H9 (cell line): ENCODE results near the gene ATP5IF1. TPM values are rescaled to one million over a fixed set of nuclear protein-coding genes. Genes with fewer than 3 reads are reported as not detected.

Source experiments
- DNase-seq: peaks from one replicate; pipeline ENCODE4 v3.0.0-alpha.2; 2017
- H2AFZ ChIP-seq: one replicate; pipeline ENCODE4 v1.6.1; 2013; ENCODE audit warnings: mild to moderate bottlenecking, low read length, control low read depth, moderate library complexity
- H2AK5ac ChIP-seq: 2 replicates; pipeline ENCODE4 v1.6.1; 2013; ENCODE audit warnings: low read length, control low read depth, mixed read lengths; ENCODE audit not compliant: insufficient read length
- H2BK120ac ChIP-seq: one replicate; pipeline ENCODE4 v1.6.1; 2013; ENCODE audit warnings: low read depth, mild to moderate bottlenecking, low read length, control low read depth, inconsistent platforms; ENCODE audit not compliant: poor library complexity, severe bottlenecking
- H2BK12ac ChIP-seq: 2 replicates; pipeline ENCODE4 v1.6.1; 2013; ENCODE audit warnings: low read length, control low read depth, mixed read lengths, low read depth; ENCODE audit not compliant: insufficient read length
- H2BK15ac ChIP-seq: 2 replicates; pipeline ENCODE4 v1.6.1; 2013; ENCODE audit warnings: low read depth, low read length, control low read depth
- H2BK20ac ChIP-seq: one replicate; pipeline ENCODE4 v1.6.1; 2013; ENCODE audit warnings: low read depth, mild to moderate bottlenecking, low read length, control low read depth, inconsistent platforms; ENCODE audit not compliant: poor library complexity, severe bottlenecking
- H2BK5ac ChIP-seq: 2 replicates; pipeline ENCODE4 v1.6.1; 2013; ENCODE audit warnings: low read length, control low read depth, mixed read lengths; ENCODE audit not compliant: insufficient read length
- H3K14ac ChIP-seq: 2 replicates; pipeline ENCODE4 v1.6.1; 2013; ENCODE audit warnings: low read length, control low read depth; ENCODE audit not compliant: insufficient read depth
- H3K18ac ChIP-seq: 2 replicates; pipeline ENCODE4 v1.6.1; 2013; ENCODE audit warnings: low read depth, mild to moderate bottlenecking, mixed read lengths, low read length, control low read depth; ENCODE audit not compliant: insufficient read length
- H3K23ac ChIP-seq: 2 replicates; pipeline ENCODE4 v1.6.1; 2013; ENCODE audit warnings: low read length, control low read depth, mixed read lengths, low read depth; ENCODE audit not compliant: insufficient read length
- H3K23me2 ChIP-seq: 2 replicates; pipeline ENCODE4 v1.6.1; 2013; ENCODE audit warnings: low read depth, mild to moderate bottlenecking, mixed read lengths, low read length, control low read depth; ENCODE audit not compliant: insufficient read length, poor library complexity, severe bottlenecking
- H3K27ac ChIP-seq: 2 replicates; pipeline ENCODE4 v1.5.1; 2013; ENCODE audit warnings: low read length, control low read depth, mixed read lengths, low read depth; ENCODE audit not compliant: insufficient read length
- H3K27me3 ChIP-seq: 2 replicates; pipeline ENCODE4 v1.6.1; 2013; ENCODE audit warnings: low read length, control low read depth, inconsistent platforms; ENCODE audit not compliant: insufficient read depth
- H3K4ac ChIP-seq: 2 replicates; pipeline ENCODE4 v1.6.1; 2013; ENCODE audit warnings: low read depth, mild to moderate bottlenecking, control low read depth, inconsistent platforms, low read length, moderate library complexity
- H3K4me1 ChIP-seq: 2 replicates; pipeline ENCODE4 v1.6.1; 2013; ENCODE audit warnings: low read length, control low read depth, inconsistent platforms; ENCODE audit not compliant: insufficient read depth
- H3K4me2 ChIP-seq: 2 replicates; pipeline ENCODE4 v1.6.1; 2013; ENCODE audit warnings: low read length, control low read depth, mixed read lengths; ENCODE audit not compliant: insufficient read length, insufficient read depth
- H3K56ac ChIP-seq: 2 replicates; pipeline ENCODE4 v1.6.1; 2013; ENCODE audit warnings: low read depth, mild to moderate bottlenecking, mixed read lengths, low read length, control low read depth; ENCODE audit not compliant: insufficient read length
- H3K79me1 ChIP-seq: 2 replicates; pipeline ENCODE4 v1.6.1; 2013; ENCODE audit warnings: low read depth, mild to moderate bottlenecking, moderate library complexity, low read length, control low read depth, inconsistent platforms; ENCODE audit not compliant: insufficient read depth, poor library complexity, severe bottlenecking
- H3K79me2 ChIP-seq: 2 replicates; pipeline ENCODE4 v1.6.1; 2013; ENCODE audit warnings: low read length, control low read depth, inconsistent platforms; ENCODE audit not compliant: insufficient read depth
- H3K9ac ChIP-seq: 2 replicates; pipeline ENCODE4 v1.6.1; 2013; ENCODE audit warnings: low read length, control low read depth, mixed read lengths; ENCODE audit not compliant: insufficient read length; ENCODE audit errors: extremely low read depth
- H3K9me3 ChIP-seq: one replicate; pipeline ENCODE4 v1.6.1; 2013; ENCODE audit warnings: low read depth, low read length, inconsistent platforms; ENCODE audit not compliant: control insufficient read depth
- H3T11ph ChIP-seq: one replicate; pipeline ENCODE4 v1.6.1; 2013; ENCODE audit warnings: mild to moderate bottlenecking, low read length, control low read depth, inconsistent platforms
- H4K20me1 ChIP-seq: one replicate; pipeline ENCODE4 v1.6.1; 2013; ENCODE audit not compliant: control insufficient read depth, insufficient read length, insufficient read depth
- H4K5ac ChIP-seq: 2 replicates; pipeline ENCODE4 v1.6.1; 2013; ENCODE audit warnings: low read depth, mild to moderate bottlenecking, mixed read lengths, low read length, control low read depth; ENCODE audit not compliant: insufficient read length
- H4K8ac ChIP-seq: replicated peaks from 2 replicates; pipeline ENCODE4 v1.6.1; 2013; ENCODE audit warnings: low read length, control low read depth, mixed read lengths, low read depth; ENCODE audit not compliant: insufficient read length
- H4K91ac ChIP-seq: 2 replicates; pipeline ENCODE4 v1.6.1; 2013; ENCODE audit warnings: low read depth, mild to moderate bottlenecking, moderate library complexity, mixed read lengths, low read length, control low read depth; ENCODE audit not compliant: insufficient read length
- H3K27ac Mint-ChIP-seq, 3 experiments: 2 replicates in 2 of 3; 3 replicates in 1 of 3; pipeline ENCODE4 v1.8.0; 2020 to 2021; ENCODE audit warnings: mixed read lengths in 3 of 3, mild to moderate bottlenecking in 1 of 3, moderate library complexity in 1 of 3
- H3K27me3 Mint-ChIP-seq: 2 replicates; pipeline ENCODE4 v1.8.0; 2021; ENCODE audit warnings: low read depth, mild to moderate bottlenecking, moderate library complexity, mixed read lengths
- H3K36me3 Mint-ChIP-seq, 3 experiments: 2 replicates in 2 of 3; 3 replicates in 1 of 3; pipeline ENCODE4 v1.8.0; 2020 to 2021; ENCODE audit warnings: low read depth in 3 of 3, mixed read lengths in 3 of 3; ENCODE audit not compliant: insufficient read depth in 1 of 3
- H3K4me1 Mint-ChIP-seq, 2 experiments: 2 replicates each; pipeline ENCODE4 v1.8.0; 2020; ENCODE audit warnings: mixed read lengths in 2 of 2
- H3K4me3 Mint-ChIP-seq, 2 experiments: 2 replicates in 1 of 2; 3 replicates in 1 of 2; pipeline ENCODE4 v1.8.0; 2020 to 2021; ENCODE audit warnings: mild to moderate bottlenecking in 2 of 2, mixed read lengths in 2 of 2, moderate library complexity in 1 of 2
- H3K9me3 Mint-ChIP-seq, 2 experiments: 2 replicates in 1 of 2; 3 replicates in 1 of 2; pipeline ENCODE4 v1.8.0; 2020; ENCODE audit warnings: mild to moderate bottlenecking in 2 of 2, mixed read lengths in 2 of 2, moderate library complexity in 1 of 2
- CTCF ChIP-seq: fragments of 200-600 bp; sonication (generic); conservative IDR thresholded peaks from 3 replicates; pipeline ENCODE4 v1.8.0; 2021; ENCODE audit warnings: antibody characterized with exemption, mild to moderate bottlenecking
- WGBS: extraction: QIAGEN DNeasy Blood & Tissue Kit; methylation state at CpG from one replicate; pipeline ENCODE4 v1.1.7; 2013; ENCODE audit warnings: missing lambda C conversion rate, low lambda C conversion rate, mixed read lengths; ENCODE audit not compliant: insufficient read length; ENCODE audit errors: extremely low coverage; 5-methylcytosine and 5-hydroxymethylcytosine counted together
- total RNA-seq: library from RNA; stranded (reverse); gene quantifications from 2 replicates; pipeline ENCODE4 v1.2.1, GENCODE V29; 2021

The ATP5IF1 gene
- total RNA-seq, 1 experiment from 2014 or later, result 257 TPM

GRCh38 chr1:28259252-28259933, 23.5 kb downstream of the ATP5IF1 start, which contains the start of gene SESN2:
Gene SESN2 (plus strand): TSS chr1:28259518. CDS start chr1:28259848, 330 bp downstream.
- WGBS, result no CpG with 5 or more reads among the region's 76 CpGs
- no peak within 1 kb of the TSS for H2BK12ac ChIP-seq
- no peak within 1 kb of the TSS for H2BK15ac ChIP-seq
- H3K79me2 ChIP-seq, result peaks cover 23% of the 10 kb centered on the region; the same call in 1 of the 2 replicates
- no peak within 1 kb of the TSS for H4K91ac ChIP-seq
- H3K4ac ChIP-seq, result no peak within 1 kb of the TSS
- H3K9me3 Mint-ChIP-seq, result no peaks in the 10 kb centered on the region
- H3K27ac ChIP-seq, result no peak within 1 kb of the TSS
- H2AK5ac ChIP-seq, result no peak within 1 kb of the TSS
- H4K20me1 ChIP-seq, result no peaks in the 10 kb centered on the region
- H3K56ac ChIP-seq, result no peak within 1 kb of the TSS
- H4K5ac ChIP-seq, result no peak within 1 kb of the TSS
- H3K18ac ChIP-seq, result peak within 1 kb of the TSS; percentile 85
- peaks cover 7% of the 10 kb centered on the region for H3K23me2 ChIP-seq
- no peaks in the 10 kb centered on the region for H3K27me3 ChIP-seq
- H2BK120ac ChIP-seq, result no peak within 1 kb of the TSS
- H3K4me3 Mint-ChIP-seq, result peak within 1 kb of the TSS; percentile 81 to 83
- peak within 1 kb of the TSS; percentile 88 for H3K14ac ChIP-seq
- H2AFZ ChIP-seq, result no peak within 1 kb of the TSS
- no peaks in the 10 kb centered on the region for H3K9me3 ChIP-seq
- peak within 1 kb of the TSS; percentile 60 for H3K9ac ChIP-seq
- H3K27me3 Mint-ChIP-seq, result no peaks in the 10 kb centered on the region; the same call in 1 of the 2 replicates
- peak within 1 kb of the TSS; percentile 85 for H3K4me2 ChIP-seq
- H3K79me1 ChIP-seq, result peaks cover 3% of the 10 kb centered on the region
- H3K4me1 Mint-ChIP-seq, result peaks cover 30 to 31% of the 10 kb centered on the region in 2 experiments
- H3T11ph ChIP-seq, result no peak within 1 kb of the TSS
- peak within 1 kb of the TSS in 2 of 3 experiments; percentile 18 to 81; a peak in 4 of 7 replicates for H3K27ac Mint-ChIP-seq
- peak; percentile 99 for DNase-seq
- TF ChIP-seq CTCF, result no peak
- no peak within 1 kb of the TSS for H4K8ac ChIP-seq
- H2BK20ac ChIP-seq, result no peak within 1 kb of the TSS
- H3K36me3 Mint-ChIP-seq, result peaks cover 3 to 7% (median 4%) of the 10 kb centered on the region in 3 experiments; a peak in 4 of 7 replicates
- no peak within 1 kb of the TSS for H3K23ac ChIP-seq
- no peak within 1 kb of the TSS for H2BK5ac ChIP-seq
- no peaks in the 10 kb centered on the region for H3K4me1 ChIP-seq
